DOHH2 (cell line): Measurements from ENCODE around the gene SIK2.

ENCODE experiments used
- CTCF ChIP-seq: fragments of 200-600 bp; sonication (generic); IDR thresholded peaks from one replicate; pipeline ENCODE4 v1.5.1; 2014; ENCODE audit warnings: antibody characterized with exemption, mild to moderate bottlenecking, low read depth, low read length; ENCODE audit not compliant: poor library complexity, severe bottlenecking
- EZH2phosphoT487 ChIP-seq: fragments of 200-600 bp; sonication (generic); IDR thresholded peaks from 2 replicates; pipeline ENCODE4 v1.6.1; 2017; ENCODE audit warnings: borderline replicate concordance, mild to moderate bottlenecking, antibody characterized with exemption, low read length, moderate library complexity, mixed read lengths

GRCh38 chr11:111761036-111761435 is 158.8 kb downstream of the SIK2 start:
- TF ChIP-seq CTCF, result no peak
- no peak for TF ChIP-seq EZH2phosphoT487
